GM18867 (cell line): ENCODE results near the gene NRN1L.

ENCODE experiments used
- ATAC-seq: cut with Tn5 transposase; IDR thresholded peaks from one replicate; pipeline ENCODE4 v1.9.1; 2021; ENCODE audit warnings: mild to moderate bottlenecking, moderate library complexity; ENCODE audit not compliant: unreplicated experiment

NRN1L gene

DNA sequence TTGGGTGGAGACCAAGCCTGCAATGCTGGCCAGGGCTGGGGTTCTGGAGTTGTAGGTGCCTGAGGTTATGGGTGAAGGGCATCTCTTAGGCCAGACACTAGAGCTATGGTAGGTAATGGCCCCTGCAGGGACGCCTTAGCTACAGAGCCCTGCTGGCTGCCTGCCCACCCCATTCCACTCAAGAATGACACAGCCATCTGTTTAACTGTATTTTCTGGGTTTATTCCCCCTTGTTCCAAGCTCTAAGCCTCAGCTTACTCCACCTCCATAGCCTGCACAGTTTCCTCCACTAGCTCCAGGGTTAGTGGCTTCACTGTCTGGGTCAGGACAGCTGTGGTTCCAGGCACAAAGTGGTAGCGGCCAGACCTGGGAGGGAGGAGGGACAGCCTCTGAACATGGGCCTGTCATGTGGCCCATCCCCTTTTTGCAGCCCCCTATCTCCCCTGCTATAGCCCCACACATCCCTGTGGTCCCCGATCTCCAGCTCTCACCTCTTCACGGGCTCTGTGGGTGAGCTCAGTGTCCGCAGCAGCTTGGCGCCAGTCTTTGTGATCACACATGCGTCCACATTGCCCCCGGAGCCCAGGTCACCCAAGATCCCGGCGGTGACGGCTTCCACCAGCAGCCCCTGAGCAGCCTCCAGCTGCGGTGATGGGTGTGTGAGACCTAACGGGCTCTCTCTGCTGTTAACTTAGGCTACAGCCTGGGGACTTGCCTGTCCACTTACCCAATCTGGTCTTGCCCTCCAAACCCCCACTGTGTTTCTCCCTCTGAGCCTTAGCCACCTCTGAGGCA is 49.8 kb downstream of the NRN1L start:
- no peak for ATAC-seq

- no peak for ATAC-seq
These were observed 50.4 kb downstream of the NRN1L start for GRCh38 chr16:67935101-67935401.

DNA sequence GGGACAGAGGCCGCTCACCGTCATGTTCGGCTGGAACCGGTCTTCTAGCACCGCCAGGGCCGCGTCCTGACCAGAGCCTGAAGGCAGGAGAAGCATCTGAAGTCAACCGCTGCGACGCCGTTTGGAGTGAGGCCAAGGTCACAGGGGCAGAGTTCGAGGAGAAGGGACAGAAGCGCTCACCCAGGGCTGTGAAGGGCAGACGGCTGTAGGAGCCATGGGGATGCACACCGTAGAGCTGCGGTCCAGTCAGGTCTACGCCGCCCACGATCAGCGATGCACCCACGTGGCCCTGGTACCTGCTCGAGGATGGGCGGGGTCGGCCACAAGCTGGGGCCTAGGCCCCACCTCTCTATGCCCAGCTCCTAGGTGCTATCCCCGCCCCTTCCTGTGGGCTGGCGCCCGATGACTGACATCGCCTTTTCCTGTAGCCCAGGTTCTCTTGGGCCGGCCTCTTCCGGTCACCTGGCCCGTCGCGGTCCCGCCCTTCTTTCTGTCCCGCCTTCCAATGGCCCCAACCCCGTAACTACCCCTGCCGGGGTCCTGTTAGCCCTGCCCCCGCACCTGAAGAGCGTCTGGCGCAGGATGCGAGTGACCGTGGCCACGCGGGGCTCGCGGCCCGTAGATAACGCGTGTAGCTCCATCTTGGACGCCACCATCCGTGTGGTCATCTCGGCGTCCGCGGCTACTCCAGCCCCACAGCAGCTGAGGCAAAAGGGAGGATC is 50.9 kb downstream of the NRN1L start:
- peak; percentile 92 for ATAC-seq
